GM10248 (cell line): ENCODE data around the gene PLAAT5.
"Not testable (repeated sequence)": the region's sequence is repeated elsewhere in the genome, so short reads cannot be mapped to it uniquely, and the experiment has no call there.

ENCODE experiments used
- CTCF ChIA-PET: fragments of 300-600 bp; sonication (Branson Sonifier 250); formaldehyde crosslinking; extraction: SDS; loops from one replicate; lab custom pipeline; 2021; ENCODE audit warnings: antibody characterized with exemption; lab: Yijun Ruan, JAX
- POLR2A ChIA-PET: fragments of 350-650 bp; sonication (Branson Sonifier 250); formaldehyde crosslinking; extraction: SDS; loops from one replicate; lab custom pipeline; 2020; ENCODE audit warnings: antibody characterized with exemption; lab: Yijun Ruan, JAX
- DNase-seq: peaks from one replicate; pipeline ENCODE4 v3.0.0; 2012; ENCODE audit errors: extremely low spot score
- TF ChIP-seq, protein P1 (sequence below): IDR thresholded peaks from 2 replicates; pipeline ENCODE4 v1.5.1; 2012; ENCODE audit warnings: mild to moderate bottlenecking, low read depth; ENCODE audit errors: extremely low read depth, missing control alignments, control extremely low read depth

Gene PLAAT5

DNA sequence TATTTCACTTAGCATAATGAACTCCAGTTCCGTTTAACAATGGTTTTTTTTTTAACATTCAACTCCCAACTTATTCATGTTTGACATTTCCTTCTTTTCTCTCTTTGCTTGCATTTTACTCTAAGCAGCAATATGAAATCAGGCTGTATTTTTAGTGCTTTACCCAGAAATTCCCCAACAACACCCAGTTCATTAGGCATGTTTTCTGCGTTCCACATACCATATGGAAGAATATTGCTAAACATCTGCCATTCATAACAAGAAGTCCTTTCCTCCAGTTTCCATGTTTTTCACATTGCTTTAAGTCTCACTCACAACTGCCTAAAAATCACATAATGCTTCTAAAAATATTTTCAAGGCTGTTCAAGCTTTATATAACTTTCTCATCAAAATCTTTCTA lies 45.8 kb downstream of the PLAAT5 start:
- POLR2A ChIA-PET: no interaction called here
- DNase-seq: no peak
- CTCF ChIA-PET: no interaction called here
- TF ChIP-seq, protein P1, sequence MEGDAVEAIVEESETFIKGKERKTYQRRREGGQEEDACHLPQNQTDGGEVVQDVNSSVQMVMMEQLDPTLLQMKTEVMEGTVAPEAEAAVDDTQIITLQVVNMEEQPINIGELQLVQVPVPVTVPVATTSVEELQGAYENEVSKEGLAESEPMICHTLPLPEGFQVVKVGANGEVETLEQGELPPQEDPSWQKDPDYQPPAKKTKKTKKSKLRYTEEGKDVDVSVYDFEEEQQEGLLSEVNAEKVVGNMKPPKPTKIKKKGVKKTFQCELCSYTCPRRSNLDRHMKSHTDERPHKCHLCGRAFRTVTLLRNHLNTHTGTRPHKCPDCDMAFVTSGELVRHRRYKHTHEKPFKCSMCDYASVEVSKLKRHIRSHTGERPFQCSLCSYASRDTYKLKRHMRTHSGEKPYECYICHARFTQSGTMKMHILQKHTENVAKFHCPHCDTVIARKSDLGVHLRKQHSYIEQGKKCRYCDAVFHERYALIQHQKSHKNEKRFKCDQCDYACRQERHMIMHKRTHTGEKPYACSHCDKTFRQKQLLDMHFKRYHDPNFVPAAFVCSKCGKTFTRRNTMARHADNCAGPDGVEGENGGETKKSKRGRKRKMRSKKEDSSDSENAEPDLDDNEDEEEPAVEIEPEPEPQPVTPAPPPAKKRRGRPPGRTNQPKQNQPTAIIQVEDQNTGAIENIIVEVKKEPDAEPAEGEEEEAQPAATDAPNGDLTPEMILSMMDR: no peak

DNA sequence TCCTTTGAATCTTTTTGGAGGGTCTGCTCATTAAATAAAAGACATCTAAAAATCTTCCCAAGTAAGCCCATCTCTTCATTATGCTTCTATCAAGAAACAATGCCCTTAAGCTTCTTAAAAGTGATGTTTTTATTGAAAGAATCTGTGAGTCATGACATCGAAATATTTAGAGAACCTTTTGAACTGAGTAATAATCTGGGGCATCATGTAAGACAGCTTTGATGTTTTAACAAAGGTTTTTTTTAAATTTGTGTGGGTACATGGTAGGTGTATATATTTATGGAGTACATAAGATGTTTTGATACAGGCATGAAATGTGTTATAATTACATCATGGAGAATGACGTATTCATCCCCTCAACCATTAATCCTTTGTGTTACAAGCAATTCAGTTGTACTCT lies 46.8 kb downstream of the PLAAT5 start:
- ChIA-PET POLR2A (no interaction called here), CTCF (interaction anchor here (2.2 kb wide), 1 partner anchor 26 kb away, joined by 7 read pairs; no protein-coding TSS in a partner anchor)
- DNase-seq: no peak
- TF ChIP-seq, protein P1: no peak

DNA sequence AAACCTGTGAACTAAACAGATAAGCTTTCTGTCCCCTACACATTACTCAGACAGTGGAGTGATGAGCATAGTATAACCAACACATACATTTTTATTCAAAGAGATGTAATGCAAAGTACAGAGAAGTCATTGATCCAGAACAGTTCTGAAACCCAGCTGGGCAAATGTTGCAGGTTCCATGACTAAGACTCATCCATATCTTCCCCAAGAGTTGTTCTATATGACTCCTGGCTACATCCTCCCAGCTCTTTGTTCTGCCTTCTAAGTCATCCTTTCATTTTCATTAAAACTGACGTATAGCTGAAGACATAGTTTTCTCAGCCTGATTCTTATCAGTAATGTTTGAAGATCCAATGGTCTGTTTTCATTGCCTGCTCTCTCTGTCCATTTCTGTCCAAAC lies 47.3 kb downstream of the PLAAT5 start:
- ChIA-PET POLR2A (no interaction called here), CTCF (interaction anchor here (2.2 kb wide), 1 partner anchor 26 kb away, joined by 7 read pairs; no protein-coding TSS in a partner anchor)
- TF ChIP-seq, protein P1: no peak
- no peak for DNase-seq

DNA sequence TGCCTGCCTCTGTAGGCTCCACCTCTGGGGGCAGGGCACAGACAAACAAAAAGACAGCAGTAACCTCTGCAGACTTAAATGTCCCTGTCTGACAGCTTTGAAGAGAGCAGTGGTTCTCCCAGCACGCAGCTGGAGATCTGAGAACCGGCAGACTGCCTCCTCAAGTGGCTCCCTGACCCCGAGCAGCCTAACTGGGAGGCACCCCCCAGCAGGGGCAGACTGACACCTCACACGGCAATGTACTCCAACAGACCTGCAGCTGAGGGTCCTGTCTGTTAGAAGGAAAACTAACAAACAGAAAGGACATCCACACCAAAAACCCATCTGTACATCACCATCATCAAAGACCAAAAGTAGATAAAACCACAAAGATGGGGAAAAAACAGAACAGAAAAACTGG lies 55.1 kb downstream of the PLAAT5 start:
- POLR2A ChIA-PET, DNase-seq, CTCF ChIA-PET: not testable (repeated sequence)

DNA sequence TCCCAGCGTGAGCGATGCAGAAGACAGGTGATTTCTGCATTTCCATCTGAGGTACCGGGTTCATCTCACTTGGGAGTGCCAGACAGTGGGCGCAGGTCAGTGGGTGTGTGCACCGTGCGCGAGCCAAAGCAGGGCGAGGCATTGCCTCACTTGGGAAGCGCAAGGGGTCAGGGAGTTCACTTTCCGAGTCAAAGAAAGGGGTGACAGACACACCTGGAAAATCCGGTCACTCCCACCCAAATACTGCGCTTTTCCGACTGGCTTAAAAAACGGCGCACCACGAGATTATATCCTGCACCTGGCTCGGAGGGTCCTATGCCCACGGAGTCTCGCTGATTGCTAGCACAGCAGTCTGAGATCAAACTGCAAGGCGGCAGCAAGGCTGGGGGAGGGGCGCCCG lies 55.6 kb downstream of the PLAAT5 start:
- DNase-seq, POLR2A ChIA-PET, CTCF ChIA-PET: not testable (repeated sequence)

DNA sequence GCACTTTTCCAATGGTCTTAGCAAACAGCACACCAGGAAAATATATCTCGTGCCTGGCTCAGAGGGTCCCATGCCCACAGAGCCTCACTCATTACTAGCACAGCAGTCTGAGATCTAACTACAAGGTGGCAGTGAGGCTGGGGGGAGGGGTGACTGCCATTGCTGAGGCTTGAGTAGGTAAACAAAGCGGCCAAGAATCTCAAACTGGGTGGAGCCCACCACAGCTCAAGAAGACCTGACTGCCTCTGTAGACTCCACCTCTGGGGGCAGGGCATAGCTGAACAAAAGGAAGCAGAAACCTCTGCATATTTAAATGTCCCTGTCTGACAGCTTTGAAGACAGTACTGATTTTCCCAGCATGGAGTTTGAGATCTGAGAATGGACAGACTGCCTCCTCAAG lies 60.2 kb downstream of the PLAAT5 start:
- POLR2A ChIA-PET, CTCF ChIA-PET, DNase-seq: not testable (repeated sequence)

DNA sequence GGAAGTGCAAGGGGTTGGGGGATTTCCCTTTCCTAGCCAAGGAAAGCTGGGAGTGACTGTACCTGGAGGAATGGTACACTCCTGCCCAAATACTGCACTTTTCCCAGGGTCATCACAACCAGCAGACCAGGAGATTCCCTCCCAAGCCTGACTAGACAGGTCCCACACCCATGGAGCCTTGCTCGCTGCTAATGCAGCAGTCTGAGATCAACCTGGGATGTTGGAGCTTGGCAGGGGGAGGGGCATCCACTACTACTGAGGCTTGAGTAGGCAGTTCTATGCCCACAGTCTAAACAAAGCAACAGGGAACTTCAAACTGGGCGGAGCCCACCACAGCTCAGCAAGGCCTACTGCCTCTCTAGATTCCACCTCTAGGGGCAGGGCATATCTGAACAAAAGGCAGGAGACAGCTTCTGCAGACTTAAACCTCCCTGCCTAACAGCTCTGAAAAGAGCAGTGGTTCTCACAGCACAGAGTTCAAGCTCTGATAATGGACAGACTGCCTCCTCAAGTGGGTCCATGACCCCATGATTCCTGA lies 62.9 kb downstream of the PLAAT5 start:
- TF ChIP-seq, protein P1: no peak
- CTCF ChIA-PET: interaction anchor here (0.9 to 1.1 kb wide), 2 partner anchors 11 to 13 kb away, joined by 3 read pairs; no protein-coding TSS in a partner anchor

DNA sequence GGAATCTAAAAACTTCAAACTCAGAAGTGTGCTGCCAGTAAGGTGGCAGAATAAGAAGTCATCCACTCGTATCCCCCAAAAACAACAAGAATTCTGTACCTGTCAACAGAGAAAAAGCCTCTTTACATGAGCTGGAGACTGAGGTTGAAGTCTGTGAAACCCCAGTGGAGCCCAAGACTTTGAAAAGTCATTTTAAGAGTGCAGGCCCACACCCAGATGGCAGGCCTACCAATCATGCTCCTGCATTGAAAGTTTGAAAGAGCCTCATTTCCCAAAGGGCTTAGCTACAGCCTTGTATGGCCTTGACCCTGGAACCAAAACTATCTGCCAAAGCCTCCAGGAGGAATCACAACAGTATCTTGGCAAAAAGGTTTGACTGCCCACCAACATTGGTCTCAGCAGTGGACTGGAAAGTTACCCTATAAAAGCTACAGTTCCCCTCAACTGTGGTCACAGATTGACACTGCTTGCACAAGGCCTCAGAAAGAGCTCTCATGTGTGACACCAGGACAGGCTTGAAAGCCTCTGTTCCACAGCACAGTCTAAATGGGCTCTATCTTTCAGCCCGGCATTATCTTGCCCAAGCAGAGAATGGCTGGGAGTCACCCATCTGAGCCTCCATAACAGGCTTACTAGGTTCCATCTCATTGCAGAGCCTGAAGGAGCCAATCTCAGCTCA lies 73.7 kb downstream of the PLAAT5 start:
- CTCF ChIA-PET: interaction anchor here (1.0 to 1.5 kb wide), 3 partner anchors 10 to 26 kb away, joined by 3 to 7 read pairs (median 3); no protein-coding TSS in a partner anchor
- DNase-seq: no peak
- POLR2A ChIA-PET: no interaction called here
- TF ChIP-seq, protein P1: no peak

More for the DNA sequence above, 62.9 kb downstream of the PLAAT5 start:
- POLR2A ChIA-PET: no interaction called here
- DNase-seq: no peak
